HepG2 (cell line): Measurements from ENCODE around the gene HSD17B2. TPM values are rescaled to one million over a fixed set of nuclear protein-coding genes. Genes with fewer than 3 reads are reported as not detected.
A peak's percentile ranks its signal among the peaks of the same experiment; 100 is the strongest.

Experiments used
- CBX5 ChIP-seq: sonication (generic); formaldehyde crosslinking; IDR thresholded peaks from 2 replicates; pipeline ENCODE4 v1.4.0; 2020; ENCODE audit warnings: missing genetic modification reagents, borderline replicate concordance
- ETS1 ChIP-seq: sonication (generic); formaldehyde crosslinking; IDR thresholded peaks from 2 replicates; pipeline ENCODE4 v1.4.0; 2020; ENCODE audit warnings: missing genetic modification reagents
- HDAC6 ChIP-seq: fragments of 200-600 bp; sonication (generic); IDR thresholded peaks from 2 replicates; pipeline ENCODE4 v1.7.0; 2017; ENCODE audit warnings: mild to moderate bottlenecking, antibody characterized with exemption, low read length, low read depth
- HMG20B ChIP-seq: conservative IDR thresholded peaks from 2 replicates; pipeline ENCODE4 v1.6.1; 2016; ENCODE audit warnings: missing genetic modification reagents, missing compliant biosample characterization
- HOXA5 ChIP-seq: sonication (generic); formaldehyde crosslinking; IDR thresholded peaks from 2 replicates; pipeline ENCODE4 v1.4.0; 2020; ENCODE audit warnings: missing genetic modification reagents
- JUN ChIP-seq: sonication (generic); formaldehyde crosslinking; IDR thresholded peaks from 2 replicates; pipeline ENCODE4 v1.4.0; 2020; ENCODE audit warnings: mild to moderate bottlenecking, missing genetic modification reagents
- JUND ChIP-seq: sonication (generic); formaldehyde crosslinking; IDR thresholded peaks from 2 replicates; pipeline ENCODE4 v1.8.0; 2022; ENCODE audit warnings: mild to moderate bottlenecking, missing genetic modification reagents
- KDM1A ChIP-seq: IDR thresholded peaks from 2 replicates; pipeline ENCODE4 v1.6.1; 2016; ENCODE audit warnings: missing compliant biosample characterization
- KDM3A ChIP-seq: IDR thresholded peaks from 2 replicates; pipeline ENCODE4 v1.6.1; 2018; ENCODE audit warnings: low read depth, missing compliant biosample characterization
- MXI1 ChIP-seq: IDR thresholded peaks from 3 replicates; pipeline ENCODE4 v1.6.1; 2012; ENCODE audit warnings: low read depth, low read length, inconsistent platforms, borderline replicate concordance
- MYPOP ChIP-seq: sonication (generic); formaldehyde crosslinking; IDR thresholded peaks from 2 replicates; pipeline ENCODE4 v1.8.1; 2023; ENCODE audit warnings: mild to moderate bottlenecking, moderate library complexity, missing genetic modification reagents
- ZBTB40 ChIP-seq, 2 experiments: fragments of 450-650 bp in 1 of 2; sonication (generic) in 1 of 2; formaldehyde crosslinking in 1 of 2; IDR thresholded peaks; 2 replicates each; pipeline versions ENCODE4 v1.6.1 to v1.8.0; 2016 to 2022; ENCODE audit warnings: antibody characterized with exemption in 1 of 2, mild to moderate bottlenecking in 1 of 2, missing genetic modification reagents in 1 of 2
- ZNF333 ChIP-seq: sonication (generic); formaldehyde crosslinking; IDR thresholded peaks from 2 replicates; pipeline ENCODE4 v1.4.0; 2020; ENCODE audit warnings: mild to moderate bottlenecking, missing genetic modification reagents, borderline replicate concordance
- ZNF34 ChIP-seq: sonication (generic); formaldehyde crosslinking; IDR thresholded peaks from 2 replicates; pipeline ENCODE4 v1.4.0; 2020; ENCODE audit warnings: mild to moderate bottlenecking, missing genetic modification reagents, borderline replicate concordance
- ZNF557 ChIP-seq: sonication (generic); formaldehyde crosslinking; IDR thresholded peaks from 2 replicates; pipeline ENCODE4 v1.4.0; 2020; ENCODE audit warnings: missing genetic modification reagents
- ZNF766 ChIP-seq: sonication (generic); formaldehyde crosslinking; IDR thresholded peaks from 2 replicates; pipeline ENCODE4 v1.5.0; 2020; ENCODE audit warnings: missing genetic modification reagents, borderline replicate concordance
- ZNF878 ChIP-seq: sonication (generic); formaldehyde crosslinking; IDR thresholded peaks from 2 replicates; pipeline ENCODE4 v1.8.1; 2023; ENCODE audit warnings: mild to moderate bottlenecking, missing genetic modification reagents, moderate library complexity
- polyA plus RNA-seq, 8 experiments: library from polyadenylated mRNA; depleted of rRNA in 3 of 8; stranded (reverse) in 7 of 8; unstranded in 1 of 8; fragments of >200 nt; fragmentation: Illumina TruSeq in 4 of 8; extraction: Trizol in 4 of 8; gene quantifications; 2 replicates each; pipeline versions ENCODE4 v1.2.1 to v1.2.3, GENCODE V29; 2011 to 2016; ENCODE audit warnings: low read depth in 4 of 8, missing spikeins in 1 of 8, mixed read lengths in 1 of 8; ENCODE audit not compliant: insufficient read depth in 1 of 8
- total RNA-seq, 5 experiments: library from RNA; depleted of rRNA; stranded (reverse); fragments of >200 nt; fragmentation: Illumina TruSeq; extraction: Trizol; gene quantifications; 2 replicates each; pipeline ENCODE4 v1.2.3, GENCODE V29; 2016; ENCODE audit warnings: low read depth in 1 of 5
- TF ChIP-seq, protein P1 (sequence below): sonication (generic); formaldehyde crosslinking; IDR thresholded peaks from 2 replicates; pipeline ENCODE4 v1.4.0; 2020; ENCODE audit warnings: mild to moderate bottlenecking, missing genetic modification reagents

HSD17B2 gene
- total and polyA plus RNA-seq, 2 of the 13 experiments (the other 11 are each of a cell fraction or from before 2014, with no cell fraction given) = 26.3 to 69.3 TPM

DNA sequence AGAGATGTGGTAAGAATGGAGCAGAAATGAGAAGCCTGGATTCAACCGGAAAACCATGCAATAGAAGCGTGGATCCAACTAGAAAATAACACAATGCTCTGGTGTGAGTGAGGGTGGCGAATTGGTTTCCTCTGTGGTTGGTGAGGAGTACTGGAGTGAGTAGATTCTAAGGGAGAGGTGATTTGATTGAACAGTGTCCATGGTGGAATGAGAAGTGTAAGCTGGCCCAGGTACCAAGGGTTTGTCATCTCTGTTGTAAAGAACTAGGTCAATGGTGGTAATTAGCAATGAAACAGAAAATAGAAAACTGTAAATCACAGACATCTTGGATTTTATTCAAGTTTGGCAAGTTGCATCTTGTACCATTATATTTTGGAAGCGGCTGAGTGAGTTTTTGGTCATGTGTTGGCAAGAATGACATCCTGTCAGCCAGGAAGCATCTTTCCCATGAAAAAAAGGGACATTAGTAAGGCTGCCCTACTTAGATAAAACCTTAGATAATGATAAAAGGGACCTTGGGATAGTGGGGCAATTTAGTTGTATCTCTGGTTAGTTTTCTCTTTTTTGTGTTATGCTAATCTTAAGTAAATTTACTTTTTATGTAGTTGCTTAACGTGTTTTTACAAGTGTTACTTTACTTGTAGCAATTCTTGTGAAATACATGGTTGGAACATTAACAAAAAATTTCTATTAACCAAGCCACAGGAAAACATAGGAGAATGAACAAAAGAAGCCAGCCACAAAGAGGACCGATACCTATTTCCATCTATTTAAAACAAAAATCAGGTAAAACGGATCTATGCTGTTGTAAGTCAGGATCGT lies 20.9 kb downstream of the HSD17B2 start (continued):
- TF ChIP-seq ZBTB40 (IDR thresholded peaks at IDR 0.05) (no peak), ZBTB40 (CRISPR knock-in tag; IDR thresholded peaks at IDR 0.05) (no peak), KDM3A (CRISPR knock-in tag) (0 out of 2 replicates have a peak, but pooled peaks have one; percentile 36), ETS1 (CRISPR knock-in tag) (no peak), HMG20B (CRISPR knock-in tag) (no peak), KDM1A (CRISPR knock-in tag) (no peak), ZNF34 (CRISPR knock-in tag) (no peak), HDAC6 (no peak), MXI1 (no peak), JUN (CRISPR knock-in tag) (no peak), ZNF333 (CRISPR knock-in tag) (no peak), ZNF557 (CRISPR knock-in tag) (no peak), HOXA5 (CRISPR knock-in tag) (peak; percentile 63; the same call in 1 of the 2 replicates), CBX5 (CRISPR knock-in tag) (no peak), ZNF878 (CRISPR knock-in tag) (peak; percentile 28; the same call in 1 of the 2 replicates), ZNF766 (CRISPR knock-in tag) (no peak), JUND (no peak), MYPOP (CRISPR knock-in tag) (peak; percentile 33; the same call in 1 of the 2 replicates)
- TF ChIP-seq, protein P1, sequence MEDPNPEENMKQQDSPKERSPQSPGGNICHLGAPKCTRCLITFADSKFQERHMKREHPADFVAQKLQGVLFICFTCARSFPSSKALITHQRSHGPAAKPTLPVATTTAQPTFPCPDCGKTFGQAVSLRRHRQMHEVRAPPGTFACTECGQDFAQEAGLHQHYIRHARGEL = no peak
